ENCODE results near the gene CSTA. TPM values are rescaled to one million over a fixed set of nuclear protein-coding genes. Genes with fewer than 3 reads are reported as not detected.
A peak's percentile ranks its signal among the peaks of the same experiment; 100 is the strongest.

CSTA gene
- total RNA-seq, 2 experiments from 2014 or later: not detected

DNA sequence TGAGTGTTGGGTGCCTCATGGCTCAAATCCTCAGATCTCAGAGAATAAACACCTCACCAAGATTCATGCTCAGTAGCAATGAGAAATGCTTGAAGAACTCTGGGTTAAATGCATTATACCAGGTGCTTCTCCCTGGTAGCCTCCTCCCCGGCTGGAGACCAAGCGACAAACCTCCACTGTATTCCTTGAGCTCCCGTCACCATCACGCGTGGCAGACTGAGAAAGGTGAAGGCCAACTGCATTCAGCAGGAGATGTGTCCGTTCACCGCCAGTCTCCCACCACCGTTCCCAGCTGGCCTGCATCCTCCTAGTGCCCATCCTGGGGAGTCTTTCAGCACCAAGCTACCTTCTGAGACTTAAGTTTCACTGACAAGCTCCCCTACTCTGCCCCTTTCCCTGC lies 7.5 kb downstream of the CSTA start:
- Mint-ChIP-seq H3K4me1 (no peaks in the 10 kb centered on the region), H3K27me3 (peaks cover 22% of the 10 kb centered on the region), H3K36me3 (ENCODE audit: low read depth) (no peaks in the 10 kb centered on the region), H3K4me3 (no peak overlapping the region), H3K9me3 (no peaks in the 10 kb centered on the region), H3K27ac (no peak overlapping the region)
- POLR2A ChIA-PET: no interaction called here
- DNase-seq: no peak
- CTCF ChIA-PET: no interaction called here

DNA sequence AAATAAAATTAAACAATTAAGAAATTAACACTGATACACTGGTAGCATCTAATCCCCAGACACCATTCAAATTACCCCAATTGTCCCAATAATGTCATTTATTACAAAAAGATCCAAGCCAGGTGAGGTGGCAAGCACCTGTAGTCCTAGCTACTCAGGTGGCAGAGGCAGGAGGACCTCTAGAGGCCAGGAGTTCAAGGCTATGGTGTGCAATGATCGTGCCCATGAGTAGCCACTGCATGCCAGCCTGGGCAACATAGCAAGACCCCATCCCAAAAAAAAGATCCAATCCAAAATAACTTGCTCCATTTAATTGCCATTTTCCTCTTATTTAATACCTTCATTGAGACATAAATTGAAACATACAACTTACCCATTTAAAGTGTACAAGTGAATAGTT lies 17.8 kb downstream of the CSTA start:
- Mint-ChIP-seq H3K27me3 (peaks cover 11% of the 10 kb centered on the region), H3K9me3 (peaks cover 6% of the 10 kb centered on the region), H3K27ac (no peak overlapping the region), H3K36me3 (ENCODE audit: low read depth) (peaks cover under 1% of the 10 kb centered on the region), H3K4me3 (no peak overlapping the region), H3K4me1 (no peaks in the 10 kb centered on the region)
- DNase-seq: no peak
- CTCF ChIA-PET: no interaction called here
- POLR2A ChIA-PET: no interaction called here

DNA sequence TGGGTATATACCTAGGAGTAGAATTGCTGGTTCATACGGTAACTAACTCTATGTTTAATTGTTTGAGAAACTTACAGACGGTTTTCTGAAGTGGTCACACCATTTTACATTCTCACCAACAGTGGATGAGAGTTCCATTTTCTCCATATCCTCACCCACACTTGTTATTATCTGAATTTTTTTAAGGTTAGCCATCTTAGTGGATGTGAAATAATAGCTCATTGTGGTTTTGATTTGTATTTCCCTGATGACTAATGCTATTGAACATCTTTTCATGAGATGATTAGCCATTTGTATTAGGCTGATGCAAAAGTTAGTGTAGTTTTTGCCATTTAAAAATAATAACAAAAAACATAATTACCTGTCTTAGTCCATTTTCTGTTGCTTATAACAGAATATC lies 18.6 kb downstream of the CSTA start:
- Mint-ChIP-seq H3K27ac (no peak overlapping the region), H3K4me1 (no peaks in the 10 kb centered on the region), H3K27me3 (peaks cover 10% of the 10 kb centered on the region), H3K36me3 (ENCODE audit: low read depth) (peaks cover 4% of the 10 kb centered on the region), H3K4me3 (no peak overlapping the region), H3K9me3 (peaks cover 6% of the 10 kb centered on the region)
- no peak for DNase-seq
- ChIA-PET POLR2A (no interaction called here), CTCF (no interaction called here)

DNA sequence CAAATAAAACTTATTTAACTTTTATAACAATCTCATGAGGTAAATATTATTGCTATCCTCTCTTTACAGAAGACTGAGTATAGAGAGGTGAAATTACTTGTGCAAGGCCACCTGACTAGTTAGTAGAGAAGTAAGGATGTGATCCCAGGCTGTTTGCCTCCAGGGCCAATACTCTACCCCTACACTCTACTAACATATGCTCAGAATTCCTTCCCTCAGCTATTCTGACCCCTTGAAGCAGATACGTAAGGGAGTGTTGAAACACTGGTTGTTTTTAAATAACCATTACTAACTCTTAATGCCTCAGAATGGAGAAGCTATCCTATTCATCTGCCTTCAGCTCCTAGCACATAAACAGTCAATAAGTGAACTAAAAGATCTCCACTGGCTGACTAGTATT lies 24.1 kb downstream of the CSTA start:
- Mint-ChIP-seq H3K4me3 (no peak overlapping the region), H3K9me3 (no peaks in the 10 kb centered on the region), H3K4me1 (no peaks in the 10 kb centered on the region), H3K27ac (no peak overlapping the region), H3K36me3 (ENCODE audit: low read depth) (peaks cover 4% of the 10 kb centered on the region), H3K27me3 (no peaks in the 10 kb centered on the region)
- ChIA-PET POLR2A (no interaction called here), CTCF (interaction anchor here (0.7 kb wide), 1 partner anchor 57 kb away, joined by 3 read pairs; no protein-coding TSS in a partner anchor)
- no peak for DNase-seq

DNA sequence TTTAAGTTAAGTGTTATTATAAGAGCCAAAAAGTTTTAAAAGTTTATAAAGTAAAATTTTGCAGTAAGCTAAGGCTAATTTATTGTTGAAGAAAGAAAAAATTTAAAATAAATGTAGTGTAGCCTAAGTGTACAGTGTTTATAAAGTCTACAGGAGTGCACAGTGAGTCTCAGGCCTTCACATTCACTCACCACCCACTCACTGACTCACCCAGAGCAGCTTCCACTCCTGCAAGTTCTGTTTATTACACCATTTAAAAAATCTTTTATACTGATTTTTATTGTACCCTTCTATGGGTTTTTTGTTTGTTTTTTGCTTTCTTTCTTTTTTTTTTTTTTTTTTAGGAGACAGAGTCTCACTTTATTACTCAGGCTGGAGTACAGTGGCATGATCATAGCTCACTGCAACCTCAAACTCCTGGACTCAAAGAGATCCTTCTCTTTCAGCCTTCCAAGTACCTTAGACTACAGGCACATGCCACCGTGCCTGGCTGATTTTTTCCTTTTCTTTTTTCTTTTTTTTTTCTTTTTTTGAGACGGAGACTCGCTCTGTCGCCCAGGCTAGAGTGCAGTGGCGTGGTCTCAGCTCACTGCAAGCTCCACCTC lies 25.9 kb downstream of the CSTA start:
- no peak for DNase-seq
- H3K4me3 Mint-ChIP-seq: no peak overlapping the region
- H3K9me3 Mint-ChIP-seq: no peaks in the 10 kb centered on the region
- POLR2A ChIA-PET: no interaction called here
- H3K27ac Mint-ChIP-seq: no peak overlapping the region
- no peaks in the 10 kb centered on the region for H3K27me3 Mint-ChIP-seq
- CTCF ChIA-PET: interaction anchor here (0.7 kb wide), 1 partner anchor 388 kb away, joined by 4 read pairs; no protein-coding TSS in a partner anchor
- no peaks in the 10 kb centered on the region for H3K4me1 Mint-ChIP-seq
- H3K36me3 Mint-ChIP-seq (ENCODE audit: low read depth): peaks cover 4% of the 10 kb centered on the region

DNA sequence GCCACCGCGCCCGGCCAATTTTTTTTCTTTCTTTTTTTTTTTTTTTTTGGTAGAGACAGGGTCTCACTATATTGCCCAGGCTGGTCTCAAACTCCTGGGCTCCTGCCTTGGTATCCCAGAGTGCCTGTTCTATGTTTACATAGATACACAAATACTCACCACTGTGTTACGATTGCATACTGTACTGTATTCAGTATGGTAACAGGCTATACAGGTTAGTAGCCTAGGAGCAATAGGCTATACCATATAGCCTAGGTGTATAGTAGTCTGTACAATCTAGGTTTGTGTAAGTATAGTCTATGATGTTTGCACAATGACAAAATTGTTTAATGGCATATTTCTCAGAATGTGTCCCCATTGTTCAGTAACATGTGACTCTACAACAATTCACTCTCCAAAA lies 26.6 kb downstream of the CSTA start:
- no peaks in the 10 kb centered on the region for H3K4me1 Mint-ChIP-seq
- H3K27me3 Mint-ChIP-seq: no peaks in the 10 kb centered on the region
- ChIA-PET CTCF (no interaction called here), POLR2A (no interaction called here)
- H3K36me3 Mint-ChIP-seq (ENCODE audit: low read depth): peaks cover 4% of the 10 kb centered on the region
- no peak for DNase-seq
- no peak overlapping the region for H3K4me3 Mint-ChIP-seq
- no peak overlapping the region for H3K27ac Mint-ChIP-seq
- H3K9me3 Mint-ChIP-seq: no peaks in the 10 kb centered on the region

DNA sequence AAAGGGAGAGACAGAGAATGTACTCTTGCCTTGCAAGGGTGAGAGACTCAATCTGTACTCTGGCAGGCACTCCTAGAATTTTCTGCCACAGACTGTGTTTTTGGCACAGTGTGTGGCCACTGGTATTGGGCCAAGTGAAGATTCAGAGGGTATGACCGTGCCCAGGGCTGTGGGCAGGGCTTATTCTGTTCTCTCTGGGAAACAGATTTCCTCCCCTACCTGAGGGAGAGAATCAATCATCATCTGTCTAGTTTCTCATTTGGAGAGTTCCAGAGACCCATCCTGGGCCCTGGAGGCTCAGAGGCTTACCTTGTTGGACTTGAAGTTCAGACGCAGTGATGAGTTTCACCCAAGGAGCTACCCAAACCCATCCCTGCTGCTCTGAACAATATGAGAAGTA lies 28.2 kb downstream of the CSTA start:
- Mint-ChIP-seq H3K27ac (no peak overlapping the region), H3K27me3 (no peaks in the 10 kb centered on the region), H3K4me1 (no peaks in the 10 kb centered on the region), H3K4me3 (no peak overlapping the region), H3K36me3 (ENCODE audit: low read depth) (no peaks in the 10 kb centered on the region), H3K9me3 (no peaks in the 10 kb centered on the region)
- ChIA-PET POLR2A (no interaction called here), CTCF (interaction anchor here (0.7 to 1.2 kb wide), 2 partner anchors 10 to 42 kb away, joined by 3 read pairs; no protein-coding TSS in a partner anchor)
- DNase-seq: no peak

DNA sequence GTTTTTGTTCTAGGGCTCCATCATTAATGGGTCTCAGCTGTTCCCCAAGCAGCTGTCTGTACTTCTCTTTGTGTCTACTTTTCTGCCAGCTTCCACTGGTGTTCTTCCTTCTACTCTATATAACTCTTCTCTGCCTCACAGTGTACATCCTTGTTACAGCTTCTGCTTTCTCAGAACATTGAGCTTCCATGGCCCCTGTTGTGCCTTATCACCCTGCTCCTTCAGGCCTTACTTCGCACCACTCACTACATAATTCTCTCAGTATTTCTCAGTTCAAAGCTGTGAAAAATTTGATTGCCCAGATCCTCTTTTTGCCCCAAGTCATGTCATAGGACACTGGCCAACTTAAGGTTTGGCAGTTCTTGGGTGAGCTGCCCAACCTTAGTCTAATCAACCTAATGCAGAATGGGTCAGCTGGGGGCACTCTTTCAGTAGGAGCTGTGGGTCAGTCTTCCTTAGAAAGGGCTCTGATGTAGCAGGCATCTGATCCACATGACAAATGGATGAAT lies 28.9 kb downstream of the CSTA start:
- no peaks in the 10 kb centered on the region for H3K27me3 Mint-ChIP-seq
- peaks cover 7% of the 10 kb centered on the region for H3K4me1 Mint-ChIP-seq
- ChIA-PET POLR2A (no interaction called here), CTCF (interaction anchor here (1.2 kb wide), 1 partner anchor 9 kb away, joined by 3 read pairs; no protein-coding TSS in a partner anchor)
- no peak for DNase-seq
- no peak overlapping the region for H3K4me3 Mint-ChIP-seq
- H3K9me3 Mint-ChIP-seq: no peaks in the 10 kb centered on the region
- H3K36me3 Mint-ChIP-seq (ENCODE audit: low read depth): peaks cover 7% of the 10 kb centered on the region
- H3K27ac Mint-ChIP-seq: no peak overlapping the region

DNA sequence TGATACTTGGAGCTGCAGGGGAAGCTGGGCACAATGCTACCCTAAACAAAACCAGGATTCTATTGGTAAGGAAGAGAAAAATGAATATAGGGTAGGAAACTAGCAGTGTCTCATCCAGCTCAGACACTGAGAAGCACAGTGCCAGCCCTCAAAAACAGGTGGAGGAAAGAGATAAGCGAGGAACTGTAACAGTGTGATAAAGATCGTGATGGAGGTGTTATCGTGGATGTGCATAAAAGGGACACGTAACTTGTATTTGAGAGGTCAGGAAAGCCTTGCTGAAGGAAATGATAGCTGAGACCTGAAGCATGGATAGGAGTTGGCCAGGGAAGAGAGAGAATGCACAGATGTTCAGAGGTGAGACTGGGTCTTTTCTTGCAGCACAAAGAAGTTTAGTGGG lies 30.6 kb downstream of the CSTA start:
- H3K27me3 Mint-ChIP-seq: no peaks in the 10 kb centered on the region
- H3K36me3 Mint-ChIP-seq (ENCODE audit: low read depth): peaks cover 12% of the 10 kb centered on the region
- no peak overlapping the region for H3K27ac Mint-ChIP-seq
- POLR2A ChIA-PET: interaction anchor here (1.2 kb wide), 1 partner anchor 49 kb away, joined by 3 read pairs; no protein-coding TSS in a partner anchor
- H3K9me3 Mint-ChIP-seq: no peaks in the 10 kb centered on the region
- CTCF ChIA-PET: interaction anchor here (0.5 kb wide), 1 partner anchor 25 kb away, joined by 3 read pairs; no protein-coding TSS in a partner anchor
- peaks cover 7% of the 10 kb centered on the region for H3K4me1 Mint-ChIP-seq
- DNase-seq: no peak
- H3K4me3 Mint-ChIP-seq: no peak overlapping the region

DNA sequence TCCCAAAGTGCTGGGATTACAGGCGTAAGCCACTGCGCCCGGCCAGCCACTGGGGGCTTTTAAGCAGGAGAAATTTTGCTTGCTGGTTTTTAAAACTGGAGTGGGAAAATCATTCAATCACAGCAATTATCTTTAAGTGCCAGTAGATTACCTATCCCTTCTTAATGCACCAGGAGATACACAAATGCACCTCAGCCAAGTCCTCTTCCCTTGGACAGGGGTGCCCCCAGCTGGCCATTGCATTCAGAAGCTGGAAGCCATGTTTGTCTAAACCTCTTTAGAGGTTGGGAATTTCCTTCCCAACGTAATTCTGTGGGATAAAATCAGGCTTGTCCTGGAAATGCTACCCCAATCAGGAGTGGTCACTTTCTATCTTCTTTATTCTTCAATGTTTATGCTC lies 31.4 kb downstream of the CSTA start:
- Mint-ChIP-seq H3K27ac (no peak overlapping the region), H3K4me3 (no peak overlapping the region), H3K27me3 (no peaks in the 10 kb centered on the region), H3K36me3 (ENCODE audit: low read depth) (peaks cover 12% of the 10 kb centered on the region), H3K4me1 (peaks cover 7% of the 10 kb centered on the region), H3K9me3 (no peaks in the 10 kb centered on the region)
- DNase-seq: peak; percentile 37
- ChIA-PET CTCF (interaction anchor here (0.6 to 1.4 kb wide), 2 partner anchors 50 to 131 kb away, joined by 4 to 5 read pairs; no protein-coding TSS in a partner anchor), POLR2A (interaction anchor here (1.2 kb wide), 1 partner anchor 50 kb away, joined by 3 read pairs; no protein-coding TSS in a partner anchor)

DNA sequence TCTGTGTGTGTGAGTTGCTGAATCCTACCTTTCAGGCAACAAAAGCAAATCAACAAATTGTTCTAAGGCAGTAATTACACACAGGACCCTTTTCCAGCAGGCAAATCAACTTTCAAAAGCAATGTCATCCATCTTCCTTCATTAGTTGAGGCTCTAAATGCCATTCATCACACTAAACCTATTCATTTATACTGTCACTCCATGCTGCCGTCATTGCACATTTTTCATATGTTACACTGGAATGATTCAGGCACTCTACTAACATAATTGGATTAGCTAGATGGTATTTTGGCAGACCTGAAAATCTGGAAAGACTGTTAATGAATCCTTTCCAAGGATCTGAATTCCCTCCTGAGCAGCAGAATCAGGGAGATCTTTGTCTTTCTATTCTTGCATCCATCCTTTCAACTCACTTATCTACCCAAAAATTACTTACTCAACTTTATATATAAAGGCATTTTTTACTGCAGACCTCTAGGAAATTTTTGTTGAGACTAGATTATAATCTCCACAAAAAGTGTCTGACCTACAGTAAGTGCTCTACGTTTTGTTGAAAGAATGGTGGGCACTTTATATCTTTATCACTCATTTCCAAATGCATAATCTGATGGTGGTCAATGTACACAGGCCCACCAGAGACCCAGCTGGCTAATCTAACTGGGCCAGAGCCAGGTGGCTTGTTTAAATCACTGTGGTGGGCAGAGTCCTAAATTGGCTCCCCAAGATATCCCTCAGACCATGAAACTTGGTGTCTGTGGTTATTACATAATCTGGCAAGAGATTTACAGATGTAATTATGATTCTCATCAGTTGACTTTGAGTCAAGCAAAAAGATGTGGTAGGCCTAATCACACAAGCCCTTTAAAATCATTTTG lies 33.0 kb downstream of the CSTA start:
- H3K27ac Mint-ChIP-seq: no peak overlapping the region
- H3K4me3 Mint-ChIP-seq: no peak overlapping the region
- H3K36me3 Mint-ChIP-seq (ENCODE audit: low read depth): peaks cover 16% of the 10 kb centered on the region
- DNase-seq: no peak
- no peaks in the 10 kb centered on the region for H3K9me3 Mint-ChIP-seq
- H3K27me3 Mint-ChIP-seq: no peaks in the 10 kb centered on the region
- peaks cover 7% of the 10 kb centered on the region for H3K4me1 Mint-ChIP-seq
- CTCF ChIA-PET: interaction anchor here (1.7 to 2.4 kb wide), 2 partner anchors 52 to 257 kb away, joined by 5 to 6 read pairs; no protein-coding TSS in a partner anchor
- POLR2A ChIA-PET: interaction anchor here (0.5 kb wide), 1 partner anchor 263 kb away, joined by 3 read pairs; no protein-coding TSS in a partner anchor

DNA sequence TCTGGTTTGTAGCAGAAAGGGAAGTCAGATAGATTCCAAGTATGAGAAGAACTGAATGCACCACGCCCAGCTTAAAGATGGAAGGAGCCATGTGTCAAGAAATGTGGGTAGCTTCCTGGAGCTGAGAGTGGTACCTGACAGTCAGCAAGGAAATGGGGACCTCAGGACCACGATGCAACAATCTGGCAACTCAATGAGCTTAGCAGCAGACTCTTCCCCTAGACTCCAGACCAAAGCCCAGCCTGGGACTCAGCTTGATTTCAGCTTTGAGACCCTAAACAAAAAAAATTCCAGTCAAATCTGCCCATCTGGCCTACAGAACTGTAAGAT lies 33.6 kb downstream of the CSTA start:
- peaks cover 22% of the 10 kb centered on the region for H3K36me3 Mint-ChIP-seq (ENCODE audit: low read depth)
- POLR2A ChIA-PET: interaction anchor here (0.5 kb wide), 1 partner anchor 263 kb away, joined by 3 read pairs; no protein-coding TSS in a partner anchor
- H3K27me3 Mint-ChIP-seq: no peaks in the 10 kb centered on the region
- no peak overlapping the region for H3K27ac Mint-ChIP-seq
- no peak for DNase-seq
- no peaks in the 10 kb centered on the region for H3K9me3 Mint-ChIP-seq
- CTCF ChIA-PET: interaction anchor here (1.7 to 2.4 kb wide), 2 partner anchors 52 to 257 kb away, joined by 5 to 6 read pairs; no protein-coding TSS in a partner anchor
- H3K4me3 Mint-ChIP-seq: no peak overlapping the region
- H3K4me1 Mint-ChIP-seq: peaks cover 7% of the 10 kb centered on the region

DNA sequence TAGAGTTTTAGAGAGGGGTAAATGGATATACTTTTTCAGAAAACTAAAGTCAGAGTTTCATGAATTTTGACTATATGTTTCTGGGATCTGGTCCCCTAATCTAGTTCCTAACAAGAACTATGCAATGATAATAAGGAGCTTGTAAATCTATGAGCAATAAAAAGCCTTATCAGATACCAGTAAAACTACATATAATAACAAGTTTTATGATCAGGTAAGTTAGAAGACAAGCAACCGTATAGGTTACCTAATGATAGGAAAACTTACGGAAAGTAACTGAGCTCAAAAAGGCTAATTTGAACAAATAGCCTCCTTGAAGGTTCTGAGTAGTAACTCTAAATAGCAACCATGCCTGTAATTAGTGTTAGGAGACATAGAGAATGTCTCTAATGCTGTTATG lies 37.0 kb downstream of the CSTA start:
- Mint-ChIP-seq H3K4me1 (peaks cover 29% of the 10 kb centered on the region), H3K27me3 (no peaks in the 10 kb centered on the region), H3K4me3 (no peak overlapping the region), H3K36me3 (ENCODE audit: low read depth) (peaks cover 43% of the 10 kb centered on the region), H3K9me3 (no peaks in the 10 kb centered on the region), H3K27ac (no peak overlapping the region)
- ChIA-PET CTCF (interaction anchor here (1.3 to 1.5 kb wide), 2 partner anchors 8 to 22 kb away, joined by 3 read pairs; partner anchors contain the start of gene FAM162A), POLR2A (interaction anchor here (0.5 to 0.7 kb wide), 2 partner anchors 12 to 21 kb away, joined by 3 read pairs; partner anchors contain the start of gene MIX23)
- no peak for DNase-seq

All from activated CD4-positive, alpha-beta memory T cell treated with anti-CD3 and anti-CD28 coated beads, Interleukin-2, amount 10 ng/mL, durations not matched to agents 7 days and 5 days (primary cell).